GM18507 (cell line): Measurements from ENCODE around the gene TPRX1.
"Not testable (repeated sequence)": the region's sequence is repeated elsewhere in the genome, so short reads cannot be mapped to it uniquely, and the experiment has no call there.

Experiments used
- DNase-seq: peaks from one replicate; pipeline ENCODE4 v3.0.0; 2011; ENCODE audit warnings: low read depth; ENCODE audit not compliant: insufficient read length; ENCODE audit errors: extremely low spot score
- FAIRE-seq: peaks from 2 replicates; lab custom pipeline; 2011; peaks lifted over from hg19 to GRCh38; lab: Jason Lieb, UNC

TPRX1 gene

GRCh38 chr19:47803671-47804070, 680 bp downstream of the TPRX1 start:
- not testable (repeated sequence) for FAIRE-seq

GRCh38 chr19:47803148-47803547, 1.2 kb downstream of the TPRX1 start:
- DNase-seq, FAIRE-seq: not testable (repeated sequence)

More at GRCh38 chr19:47803671-47804070, 680 bp downstream of the TPRX1 start:
- not testable (repeated sequence) for DNase-seq

- DNase-seq (no peak), FAIRE-seq (no peak)
These were observed 1.8 kb downstream of the TPRX1 start for GRCh38 chr19:47802521-47803043.

GRCh38 chr19:47801270-47801669, 3.1 kb downstream of the TPRX1 start:
- no peak for DNase-seq
- no peak for FAIRE-seq

GRCh38 chr19:47798904-47799266, 5.5 kb downstream of the TPRX1 start:
- FAIRE-seq (no peak), DNase-seq (no peak)

GRCh38 chr19:47797996-47798903, 6.1 kb downstream of the TPRX1 start:
- DNase-seq (no peak), FAIRE-seq (no peak)

- DNase-seq = no peak
- FAIRE-seq = no peak
These were observed 7.6 kb downstream of the TPRX1 start for GRCh38 chr19:47796785-47797184.

- DNase-seq = no peak
- no peak for FAIRE-seq
These were observed 9.8 kb downstream of the TPRX1 start for GRCh38 chr19:47794526-47794925.

GRCh38 chr19:47792616-47793015, 11.7 kb downstream of the TPRX1 start:
- FAIRE-seq (no peak), DNase-seq (no peak)

GRCh38 chr19:47790398-47790814, 13.9 kb downstream of the TPRX1 start:
- DNase-seq (peak; percentile 54), FAIRE-seq (peak; percentile 38)

GRCh38 chr19:47789811-47790210, 14.5 kb downstream of the TPRX1 start:
- not testable (repeated sequence) for DNase-seq, FAIRE-seq

GRCh38 chr19:47787307-47787706, 17.0 kb downstream of the TPRX1 start:
- FAIRE-seq = not testable (repeated sequence)

GRCh38 chr19:47786566-47786965, 17.8 kb downstream of the TPRX1 start:
- FAIRE-seq (no peak), DNase-seq (no peak)

More at GRCh38 chr19:47787307-47787706, 17.0 kb downstream of the TPRX1 start:
- not testable (repeated sequence) for DNase-seq

- no peak for FAIRE-seq
These were observed 22.6 kb downstream of the TPRX1 start for GRCh38 chr19:47781590-47782262.

GRCh38 chr19:47780215-47780551, 24.2 kb downstream of the TPRX1 start:
- DNase-seq (no peak), FAIRE-seq (no peak)

More at GRCh38 chr19:47781590-47782262, 22.6 kb downstream of the TPRX1 start:
- DNase-seq = no peak

- FAIRE-seq (no peak), DNase-seq (no peak)
These were observed 24.7 kb downstream of the TPRX1 start for GRCh38 chr19:47779524-47780214.

GRCh38 chr19:47778954-47779351, 25.4 kb downstream of the TPRX1 start:
- FAIRE-seq (no peak), DNase-seq (no peak)

GRCh38 chr19:47778049-47778953, 26.1 kb downstream of the TPRX1 start, which contains the start of gene SELENOW:
Gene SELENOW, plus strand, starts transcription at chr19:47778703. Its CDS starts 83 bp downstream, at chr19:47778786.
- peak; percentile 86 for FAIRE-seq
- DNase-seq = peak; percentile 93
